Measurements from ENCODE around the gene HCK.
A peak's percentile ranks its signal among the peaks of the same experiment; 100 is the strongest.

The HCK gene

GRCh38 chr20:32139947-32140346, 87.9 kb downstream of the HCK start:
- Mint-ChIP-seq H3K4me1 (ENCODE audit: low read depth in 2 of 2) (peaks cover 4 to 8% of the 10 kb centered on the region in 2 donors), H3K9me3 (no peaks in the 10 kb centered on the region), H3K27ac (peak overlapping the region in 1 of 2 donors; percentile 52), H3K4me3 (no peak overlapping the region), H3K36me3 (ENCODE audit: insufficient read depth) (peaks cover 56% of the 10 kb centered on the region), H3K27me3 (no peaks in the 10 kb centered on the region)
- DNase-seq (no peak), ATAC-seq (replicated peaks) (no peak)

- Mint-ChIP-seq H3K9me3 (no peaks in the 10 kb centered on the region), H3K4me3 (no peak overlapping the region), H3K27me3 (no peaks in the 10 kb centered on the region), H3K36me3 (ENCODE audit: insufficient read depth) (peaks cover 63% of the 10 kb centered on the region), H3K27ac (peak overlapping the region; percentile 52 to 60), H3K4me1 (ENCODE audit: low read depth in 2 of 2) (peaks cover 4 to 6% of the 10 kb centered on the region in 2 donors)
- DNase-seq (no peak), ATAC-seq (replicated peaks) (no peak)
These were observed 88.6 kb downstream of the HCK start for GRCh38 chr20:32140603-32141002.

GRCh38 chr20:32141465-32141980, 89.5 kb downstream of the HCK start:
- Mint-ChIP-seq H3K36me3 (ENCODE audit: insufficient read depth) (peaks cover 69% of the 10 kb centered on the region), H3K4me1 (ENCODE audit: low read depth in 2 of 2) (peaks cover 4 to 7% of the 10 kb centered on the region in 2 donors), H3K4me3 (no peak overlapping the region), H3K27me3 (no peaks in the 10 kb centered on the region), H3K9me3 (no peaks in the 10 kb centered on the region), H3K27ac (peak overlapping the region in 1 of 2 donors; percentile 60)
- no peak for DNase-seq
- ATAC-seq (replicated peaks), result no peak

- no peak for ATAC-seq (replicated peaks)
- peaks cover 4 to 7% of the 10 kb centered on the region in 2 donors for H3K4me1 Mint-ChIP-seq (ENCODE audit: low read depth in 2 of 2)
- H3K36me3 Mint-ChIP-seq (ENCODE audit: insufficient read depth), result peaks cover 72% of the 10 kb centered on the region
- peak overlapping the region in 1 of 2 donors; percentile 60 for H3K27ac Mint-ChIP-seq
- no peaks in the 10 kb centered on the region for H3K27me3 Mint-ChIP-seq
- DNase-seq, result no peak
- H3K4me3 Mint-ChIP-seq, result no peak overlapping the region
- no peaks in the 10 kb centered on the region for H3K9me3 Mint-ChIP-seq
These were observed 90.0 kb downstream of the HCK start for GRCh38 chr20:32142088-32142487.

- ATAC-seq (replicated peaks) (no peak), DNase-seq (no peak)
- Mint-ChIP-seq H3K27ac (peak overlapping the region in 1 of 2 donors; percentile 28), H3K36me3 (ENCODE audit: insufficient read depth) (peaks cover 77% of the 10 kb centered on the region), H3K27me3 (no peaks in the 10 kb centered on the region), H3K4me1 (ENCODE audit: low read depth in 2 of 2) (peaks cover 1 to 4% of the 10 kb centered on the region in 2 donors), H3K4me3 (no peak overlapping the region), H3K9me3 (no peaks in the 10 kb centered on the region)
These were observed 90.9 kb downstream of the HCK start for GRCh38 chr20:32142991-32143390.

GRCh38 chr20:32144898-32145662, 93.0 kb downstream of the HCK start:
- Mint-ChIP-seq H3K4me3 (no peak overlapping the region), H3K36me3 (ENCODE audit: insufficient read depth) (peaks cover 74% of the 10 kb centered on the region)
- no peak for ATAC-seq (replicated peaks)

GRCh38 chr20:32149566-32150170, 97.6 kb downstream of the HCK start:
- no peak overlapping the region for H3K27ac Mint-ChIP-seq
- ATAC-seq (replicated peaks) (no peak), DNase-seq (no peak)
- no peak overlapping the region for H3K4me3 Mint-ChIP-seq
- H3K9me3 Mint-ChIP-seq, result no peaks in the 10 kb centered on the region
- no peaks in the 10 kb centered on the region for H3K27me3 Mint-ChIP-seq
- peaks cover 71% of the 10 kb centered on the region for H3K36me3 Mint-ChIP-seq (ENCODE audit: insufficient read depth)
- peaks cover 0 to 1% of the 10 kb centered on the region in 2 donors for H3K4me1 Mint-ChIP-seq (ENCODE audit: low read depth in 2 of 2)

More at GRCh38 chr20:32144898-32145662, 93.0 kb downstream of the HCK start:
- Mint-ChIP-seq H3K27me3 (no peaks in the 10 kb centered on the region), H3K9me3 (no peaks in the 10 kb centered on the region), H3K27ac (no peak overlapping the region), H3K4me1 (ENCODE audit: low read depth in 2 of 2) (peaks cover 0 to 1% of the 10 kb centered on the region in 2 donors)
- DNase-seq, result no peak

- DNase-seq (no peak), ATAC-seq (replicated peaks) (no peak)
- no peaks in the 10 kb centered on the region for H3K9me3 Mint-ChIP-seq
- H3K4me3 Mint-ChIP-seq, result no peak overlapping the region
- peak overlapping the region in 1 of 2 donors; percentile 81 for H3K27ac Mint-ChIP-seq
- peaks cover 1 to 4% of the 10 kb centered on the region in 2 donors for H3K4me1 Mint-ChIP-seq (ENCODE audit: low read depth in 2 of 2)
- H3K27me3 Mint-ChIP-seq, result no peaks in the 10 kb centered on the region
- peaks cover 68% of the 10 kb centered on the region for H3K36me3 Mint-ChIP-seq (ENCODE audit: insufficient read depth)
These were observed 98.3 kb downstream of the HCK start for GRCh38 chr20:32150291-32150848.
